Spleen (tissue), 11 donors: ENCODE results near the gene FSTL3. TPM values are rescaled to one million over a fixed set of nuclear protein-coding genes. Genes with fewer than 3 reads are reported as not detected.
"Not testable (repeated sequence)": the region's sequence is repeated elsewhere in the genome, so short reads cannot be mapped to it uniquely, and the experiment has no call there.

Experiments
- DNase-seq: peaks from one replicate; pipeline ENCODE4 v3.0.0-alpha.2; 2020
- H3K27ac ChIP-seq, 8 donors: fragments of 200-600 bp; sonication (generic) in 7 of 8; 1 replicate in 4 of 8; 2 replicates in 4 of 8; pipeline versions ENCODE4 v1.5.0 to v1.8.0; 2016 to 2021; ENCODE audit warnings: inconsistent platforms in 4 of 8, mild to moderate bottlenecking in 4 of 8, moderate library complexity in 1 of 8
- H3K27me3 ChIP-seq, 7 donors: fragments of 200-600 bp; sonication (generic) in 6 of 7; replicated peaks in 1 of 7; 1 replicate in 4 of 7; 2 replicates in 3 of 7; pipeline versions ENCODE4 v1.5.0 to v1.8.0; 2016 to 2021; ENCODE audit warnings: inconsistent platforms in 3 of 7, mild to moderate bottlenecking in 1 of 7
- H3K36me3 ChIP-seq, 6 donors: fragments of 200-600 bp; sonication (generic) in 5 of 6; 1 replicate in 4 of 6; 2 replicates in 2 of 6; pipeline versions ENCODE4 v1.5.0 to v1.8.0; 2016 to 2021; ENCODE audit warnings: inconsistent platforms in 2 of 6
- H3K4me1 ChIP-seq, 6 donors: fragments of 200-600 bp; sonication (generic) in 5 of 6; 1 replicate in 3 of 6; 2 replicates in 3 of 6; pipeline versions ENCODE4 v1.5.0 to v1.8.0; 2016 to 2021; ENCODE audit warnings: inconsistent platforms in 3 of 6
- H3K4me3 ChIP-seq, 8 donors: fragments of 200-600 bp; sonication (generic) in 7 of 8; 1 replicate in 4 of 8; 2 replicates in 4 of 8; pipeline versions ENCODE4 v1.5.0 to v1.8.0; 2016 to 2021; ENCODE audit warnings: inconsistent platforms in 4 of 8, mild to moderate bottlenecking in 4 of 8, moderate library complexity in 2 of 8
- H3K9me3 ChIP-seq, 8 donors: fragments of 200-600 bp; sonication (generic) in 7 of 8; 1 replicate in 4 of 8; 2 replicates in 4 of 8; pipeline versions ENCODE4 v1.5.0 to v1.8.0; 2016 to 2021; ENCODE audit warnings: inconsistent platforms in 4 of 8
- POLR2A ChIP-seq, 3 donors: fragments of 450-650 bp; IDR thresholded peaks; one replicate each; pipeline ENCODE4 v1.5.1; 2017; ENCODE audit warnings: antibody characterized with exemption in 3 of 3, mild to moderate bottlenecking in 1 of 3
- POLR2AphosphoS5 ChIP-seq, 3 donors: sonication (generic); formaldehyde crosslinking; IDR thresholded peaks; one replicate each; pipeline ENCODE4 v1.5.1; 2017; ENCODE audit warnings: antibody characterized with exemption in 3 of 3
- WGBS, 5 donors: extraction: QIAGEN DNeasy Blood & Tissue Kit in 3 of 5; methylation state at CpG; one replicate each; pipeline versions ENCODE4 v1.1.5 to v1.1.7; 2013 to 2018; 5-methylcytosine and 5-hydroxymethylcytosine counted together
- intact Hi-C: fragments of 100-400 bp; cut with DNase I; formaldehyde crosslinking; loops from one replicate; pipeline ENCODE4 v1.15.0; 2023; ENCODE audit warnings: low total_unique reads
- polyA plus RNA-seq, 3 donors: library from polyadenylated mRNA; stranded (reverse); fragments of 200-250 nt; gene quantifications; one replicate each; pipeline ENCODE4 v1.2.1, GENCODE V29; 2013
- total RNA-seq, 7 donors: library from RNA; depleted of rRNA in 3 of 7; stranded (reverse); fragments of >200 nt in 3 of 7; fragmentation: NEBNext Ultra II Directional in 4 of 7; extraction: Animal tissue kit (Norgen Biotek cat#: 25700) in 4 of 7; gene quantifications; one replicate each; pipeline versions ENCODE4 v1.1.0 to v1.2.1, GENCODE V29; 2016 to 2021
- TF ChIP-seq, protein P1 (sequence below), 11 experiments: fragments of 200-600 bp in 7 of 11; fragments of 450-650 bp in 4 of 11; sonication (generic) in 4 of 11; IDR thresholded peaks in 8 of 11; conservative IDR thresholded peaks in 3 of 11; 1 replicate in 7 of 11; 2 replicates in 4 of 11; pipeline versions ENCODE4 v1.4.0 to v1.8.0; 2016 to 2021; ENCODE audit warnings: antibody characterized with exemption in 11 of 11, inconsistent platforms in 4 of 11, mild to moderate bottlenecking in 1 of 11
- donor health status: healthy with polysubstance abuse.
- donor health status: DM: no; HTN: no; CAD: no; lungs with moderate emphysema.
- donor health status: DM: no; HTN: no; CAD: no.
- donor health status: Bipolar disorder and iron deficiency.
- donor health status: healthy.
- donor health status: DM: no; HTN: no; CAD: no.
- donor health status: DM: yes; HTN: yes; CAD: no.

The FSTL3 gene
- total and polyA plus RNA-seq, 10 donors, result 5.6 to 43.4 (median 15.3) TPM

DNA sequence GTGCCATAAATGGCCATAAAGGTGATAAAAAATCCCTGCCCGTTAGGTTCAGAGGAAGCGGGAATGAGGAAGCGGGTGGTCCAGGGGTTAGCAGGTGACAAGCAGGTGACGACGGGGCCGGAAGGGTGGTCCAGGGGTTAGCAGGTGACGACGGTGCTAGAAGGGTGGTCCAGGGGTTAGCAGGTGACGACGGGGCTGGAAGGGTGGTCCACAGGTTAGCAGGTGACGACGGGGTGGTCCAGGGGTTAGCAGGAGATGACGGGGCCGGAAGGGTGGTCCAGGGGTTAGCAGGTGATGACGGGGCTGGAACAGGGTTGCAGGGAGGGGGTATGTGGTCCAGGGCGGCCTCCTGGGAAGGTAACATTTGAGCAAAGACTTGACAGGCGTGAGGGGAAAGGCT, 12.8 kb downstream of the FSTL3 start:
- H3K27ac ChIP-seq, result no peak overlapping the region
- WGBS, 5 donors, result 69 to 92% (median 81%) methylated on average over 16 to 17 of the region's 17 CpGs
- no peak overlapping the region for H3K4me3 ChIP-seq
- no peaks in the 10 kb centered on the region for H3K36me3 ChIP-seq
- no peak for DNase-seq
- no peaks in the 10 kb centered on the region for H3K4me1 ChIP-seq
- no peak for TF ChIP-seq POLR2A (IDR thresholded peaks at IDR 0.05)
- TF ChIP-seq POLR2AphosphoS5 (IDR thresholded peaks at IDR 0.05), result no peak
- TF ChIP-seq, protein P1, sequence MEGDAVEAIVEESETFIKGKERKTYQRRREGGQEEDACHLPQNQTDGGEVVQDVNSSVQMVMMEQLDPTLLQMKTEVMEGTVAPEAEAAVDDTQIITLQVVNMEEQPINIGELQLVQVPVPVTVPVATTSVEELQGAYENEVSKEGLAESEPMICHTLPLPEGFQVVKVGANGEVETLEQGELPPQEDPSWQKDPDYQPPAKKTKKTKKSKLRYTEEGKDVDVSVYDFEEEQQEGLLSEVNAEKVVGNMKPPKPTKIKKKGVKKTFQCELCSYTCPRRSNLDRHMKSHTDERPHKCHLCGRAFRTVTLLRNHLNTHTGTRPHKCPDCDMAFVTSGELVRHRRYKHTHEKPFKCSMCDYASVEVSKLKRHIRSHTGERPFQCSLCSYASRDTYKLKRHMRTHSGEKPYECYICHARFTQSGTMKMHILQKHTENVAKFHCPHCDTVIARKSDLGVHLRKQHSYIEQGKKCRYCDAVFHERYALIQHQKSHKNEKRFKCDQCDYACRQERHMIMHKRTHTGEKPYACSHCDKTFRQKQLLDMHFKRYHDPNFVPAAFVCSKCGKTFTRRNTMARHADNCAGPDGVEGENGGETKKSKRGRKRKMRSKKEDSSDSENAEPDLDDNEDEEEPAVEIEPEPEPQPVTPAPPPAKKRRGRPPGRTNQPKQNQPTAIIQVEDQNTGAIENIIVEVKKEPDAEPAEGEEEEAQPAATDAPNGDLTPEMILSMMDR (IDR thresholded peaks at IDR 0.05 in 8 of 11, conservative IDR thresholded peaks at IDR 0.05 in 3 of 11), result no peak
- no peaks in the 10 kb centered on the region for H3K9me3 ChIP-seq
- intact Hi-C loops, result no loop called here
- H3K27me3 ChIP-seq, result peaks cover 0 to 1% (median 0%) of the 10 kb centered on the region in 7 donors

GRCh38 chr19:690203-690602, 14.0 kb downstream of the FSTL3 start:
- intact Hi-C loops, result no loop called here
- peaks cover 0 to 9% (median 5%) of the 10 kb centered on the region in 6 donors for H3K4me1 ChIP-seq
- no peak overlapping the region for H3K27ac ChIP-seq
- 67 to 81% (median 77%) methylated on average over 16 to 18 of the region's 18 CpGs for WGBS, 5 donors
- no peaks in the 10 kb centered on the region for H3K36me3 ChIP-seq
- DNase-seq, result no peak
- TF ChIP-seq POLR2A (IDR thresholded peaks at IDR 0.05) (no peak), POLR2AphosphoS5 (IDR thresholded peaks at IDR 0.05) (no peak)
- TF ChIP-seq, protein P1 (IDR thresholded peaks at IDR 0.05 in 8 of 11, conservative IDR thresholded peaks at IDR 0.05 in 3 of 11), result no peak
- peaks cover 0 to 13% (median 8%) of the 10 kb centered on the region in 7 donors for H3K27me3 ChIP-seq
- H3K9me3 ChIP-seq, result no peaks in the 10 kb centered on the region
- H3K4me3 ChIP-seq, result no peak overlapping the region

DNA sequence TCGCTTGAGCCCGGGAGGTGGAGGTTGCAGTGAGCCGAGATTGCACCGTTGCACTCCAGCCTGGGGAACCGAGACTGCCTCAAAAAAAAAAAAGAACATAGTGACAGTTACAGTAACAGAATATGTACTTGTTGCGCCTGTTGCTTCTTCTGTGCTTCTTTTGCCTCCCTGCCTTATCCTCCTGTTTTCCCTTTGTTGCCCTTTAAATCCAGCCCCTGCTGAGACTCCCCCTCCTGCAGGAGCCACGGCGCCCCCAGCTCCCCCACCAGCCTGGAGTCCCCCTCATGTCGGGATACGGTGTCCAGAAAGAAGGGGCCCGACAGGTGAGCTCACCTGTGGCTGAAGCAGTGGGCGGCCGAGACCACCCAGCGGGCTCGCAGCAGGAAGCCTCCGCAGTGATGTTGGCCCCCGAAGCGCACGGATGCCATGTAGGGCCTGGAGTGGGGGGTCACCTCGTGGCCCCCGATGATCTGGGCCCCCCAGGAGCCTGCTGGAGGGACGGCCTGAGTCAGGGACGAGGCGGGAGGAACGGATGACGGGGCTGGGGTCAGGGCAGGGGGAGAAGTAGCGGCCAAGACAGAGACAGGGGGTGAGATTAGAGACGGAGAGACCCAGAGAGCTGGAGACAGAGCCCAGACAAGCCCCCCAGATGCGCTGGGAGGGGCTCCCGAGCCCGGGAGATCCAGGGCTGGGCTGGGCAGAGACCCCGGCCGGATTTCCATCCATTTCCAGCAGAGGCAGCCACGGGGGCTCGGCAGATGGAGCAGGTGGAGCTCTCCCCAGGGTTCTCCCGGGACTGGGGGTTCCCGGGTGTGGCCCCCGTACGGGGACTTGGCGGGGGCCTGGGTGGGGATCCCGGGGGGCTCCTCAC, 18.5 kb downstream of the FSTL3 start:
- Histone ChIP-seq H3K4me1 (peaks cover 0 to 36% (median 17%) of the 10 kb centered on the region in 6 donors), H3K27ac (no peak overlapping the region), H3K36me3 (no peaks in the 10 kb centered on the region), H3K4me3 (peak overlapping the region in 1 of 8 donors; percentile 33), H3K27me3 (peaks cover 0 to 56% (median 17%) of the 10 kb centered on the region in 7 donors), H3K9me3 (no peaks in the 10 kb centered on the region)
- DNase-seq, result no peak
- TF ChIP-seq, protein P1 (IDR thresholded peaks at IDR 0.05 in 8 of 11, conservative IDR thresholded peaks at IDR 0.05 in 3 of 11), result no peak
- 18 to 24% (median 20%) methylated on average over 24 to 41 of the region's 41 CpGs for WGBS, 5 donors
- intact Hi-C loops, result no loop called here

DNA sequence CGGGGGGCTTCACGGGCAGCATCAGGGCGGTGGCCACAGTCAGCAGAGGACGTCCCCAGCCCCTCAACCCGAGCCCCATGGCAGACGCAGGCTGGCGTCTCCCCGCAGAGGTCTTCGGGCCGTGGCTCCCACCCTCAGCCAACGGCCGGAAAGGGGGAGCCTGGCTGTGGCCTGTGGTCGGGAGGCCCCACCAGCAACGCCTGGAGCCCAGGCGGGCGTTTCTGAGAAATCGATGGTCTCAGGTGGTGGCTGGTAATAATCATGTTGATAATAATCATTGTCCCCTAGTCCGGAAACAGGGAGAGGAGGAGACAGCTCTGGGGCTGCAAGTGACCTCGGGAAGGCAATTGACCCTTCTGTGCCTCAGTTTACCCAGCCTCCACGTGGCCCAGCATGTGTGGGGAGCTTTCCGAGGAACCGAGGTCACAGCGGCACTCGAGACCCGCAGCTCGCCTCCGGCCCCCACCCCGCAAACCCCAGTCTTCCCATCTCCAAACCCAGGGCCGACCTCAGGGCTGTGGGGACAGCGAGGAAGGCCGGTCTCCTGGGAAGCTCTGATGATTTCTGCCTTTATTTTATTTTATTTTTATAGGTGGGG, 19.3 kb downstream of the FSTL3 start, which contains the start of gene PRSS57:
Gene PRSS57 (minus strand): TSS at position 101 of the 598 bp plus-strand sequence. CDS start 22 bp downstream, at position 79.
- no peaks in the 10 kb centered on the region for H3K9me3 ChIP-seq
- WGBS, 5 donors, result 22 to 50% (median 29%) methylated on average over 14 to 31 of the region's 31 CpGs
- H3K36me3 ChIP-seq, result no peaks in the 10 kb centered on the region
- peak within 1 kb of the TSS in 1 of 8 donors; percentile 33 for H3K4me3 ChIP-seq
- no peak within 1 kb of the TSS for H3K27ac ChIP-seq
- DNase-seq, result no peak
- intact Hi-C loops, result no loop called here
- no peak for TF ChIP-seq POLR2A (IDR thresholded peaks at IDR 0.05)
- no peak for TF ChIP-seq POLR2AphosphoS5 (IDR thresholded peaks at IDR 0.05)
- TF ChIP-seq, protein P1 (IDR thresholded peaks at IDR 0.05 in 8 of 11, conservative IDR thresholded peaks at IDR 0.05 in 3 of 11), result no peak
- peaks cover 0 to 39% (median 17%) of the 10 kb centered on the region in 6 donors for H3K4me1 ChIP-seq
- H3K27me3 ChIP-seq, result peaks cover 0 to 61% (median 17%) of the 10 kb centered on the region in 7 donors

DNA sequence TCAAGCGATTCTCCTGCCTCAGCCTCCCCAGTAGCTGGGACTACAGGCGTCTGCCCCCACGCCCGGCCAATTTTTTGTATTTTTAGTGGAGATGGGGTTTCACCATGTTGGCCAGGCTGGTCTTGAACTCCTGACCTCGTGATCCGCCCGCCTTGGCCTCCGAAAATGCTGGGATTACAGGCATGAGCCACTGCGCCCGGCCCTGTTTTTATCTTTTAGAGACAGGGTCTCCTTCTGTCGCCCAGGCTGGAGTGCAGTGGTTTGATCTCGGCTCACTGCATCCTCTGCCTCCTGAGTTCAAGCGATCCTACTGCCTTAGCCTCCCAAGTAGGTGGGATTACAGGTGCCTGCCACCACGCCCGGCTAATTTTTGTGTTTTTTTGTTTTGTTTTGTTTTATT, 22.3 kb downstream of the FSTL3 start:
- intact Hi-C loops, H3K9me3 ChIP-seq, H3K4me3 ChIP-seq, DNase-seq, H3K36me3 ChIP-seq: not testable (repeated sequence)
- Histone ChIP-seq H3K4me1 (peaks cover 0 to 55% (median 25%) of the 10 kb centered on the region in 6 donors), H3K27me3 (peaks cover 0 to 89% (median 17%) of the 10 kb centered on the region in 7 donors), H3K27ac (peak overlapping the region in 1 of 8 donors; percentile 70)
- 75 to 92% (median 82%) methylated on average over 15 of the region's 15 CpGs for WGBS, 5 donors

GRCh38 chr19:699885-700284, 23.7 kb downstream of the FSTL3 start:
- intact Hi-C loops, H3K36me3 ChIP-seq, DNase-seq, H3K9me3 ChIP-seq, H3K4me3 ChIP-seq: not testable (repeated sequence)
- H3K4me1 ChIP-seq, result peaks cover 3 to 63% (median 33%) of the 10 kb centered on the region in 6 donors
- peaks cover 0 to 92% (median 12%) of the 10 kb centered on the region in 7 donors for H3K27me3 ChIP-seq
- 53 to 68% (median 61%) methylated on average over 11 to 14 of the region's 14 CpGs for WGBS, 5 donors
- peak overlapping the region in 2 of 8 donors; percentile 70 to 77 for H3K27ac ChIP-seq
